Measurements from ENCODE around the gene KCNF1. TPM values are rescaled to one million over a fixed set of nuclear protein-coding genes. Genes with fewer than 3 reads are reported as not detected.

The KCNF1 gene
- total RNA-seq, 2 donors from 2014 or later, result 1.0 TPM; not detected in 1

DNA sequence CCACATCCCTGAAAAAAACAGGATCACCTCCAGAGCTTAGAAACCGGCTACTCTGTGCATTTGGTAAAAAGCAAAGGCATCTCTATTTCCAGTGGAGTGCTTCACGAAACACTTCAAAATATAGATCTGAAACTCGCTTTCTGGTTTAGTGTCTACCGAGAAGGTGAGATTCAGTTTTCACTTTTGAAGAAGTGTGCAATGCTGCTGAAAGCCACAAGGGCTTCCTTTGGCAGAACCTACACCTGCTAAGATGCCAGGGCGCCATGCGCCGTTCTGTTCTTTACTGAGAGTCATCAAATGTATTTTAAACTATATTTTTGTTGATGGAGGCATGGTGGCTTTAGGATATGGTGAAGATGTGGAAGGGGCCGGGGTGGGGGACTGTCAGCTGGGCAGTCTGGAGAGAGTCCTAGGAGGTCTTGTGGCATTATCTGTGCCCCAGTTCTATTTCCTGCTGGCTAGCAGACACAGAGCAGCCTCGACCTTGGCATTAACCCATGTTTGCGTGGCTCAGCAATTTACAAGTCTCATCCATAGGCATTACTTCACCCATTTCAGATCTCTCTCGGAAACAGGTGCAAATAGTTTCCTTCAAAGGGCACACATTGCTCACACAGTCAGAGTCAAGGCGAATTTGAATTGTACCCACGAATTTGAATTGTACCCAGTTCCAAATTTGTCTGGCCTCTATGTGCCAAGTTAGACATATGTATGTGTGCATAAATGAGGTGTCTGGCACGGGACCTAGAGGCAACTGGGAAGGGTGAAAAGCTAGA, 46.7 kb upstream of the KCNF1 start:
- intact Hi-C loops (cut with DNase I), result no loop called here
- Histone ChIP-seq H3K4me3 (no peak overlapping the region), H3K4me1 (replicated peaks) (no peaks in the 10 kb centered on the region), H3K9me3 (no peaks in the 10 kb centered on the region), H3K27me3 (replicated peaks; ENCODE audit: insufficient read depth) (no peaks in the 10 kb centered on the region), H3K27ac (no peak overlapping the region), H3K36me3 (no peaks in the 10 kb centered on the region)
- TF ChIP-seq POLR2AphosphoS5 (IDR thresholded peaks at IDR 0.05), result no peak
- TF ChIP-seq, protein P1, sequence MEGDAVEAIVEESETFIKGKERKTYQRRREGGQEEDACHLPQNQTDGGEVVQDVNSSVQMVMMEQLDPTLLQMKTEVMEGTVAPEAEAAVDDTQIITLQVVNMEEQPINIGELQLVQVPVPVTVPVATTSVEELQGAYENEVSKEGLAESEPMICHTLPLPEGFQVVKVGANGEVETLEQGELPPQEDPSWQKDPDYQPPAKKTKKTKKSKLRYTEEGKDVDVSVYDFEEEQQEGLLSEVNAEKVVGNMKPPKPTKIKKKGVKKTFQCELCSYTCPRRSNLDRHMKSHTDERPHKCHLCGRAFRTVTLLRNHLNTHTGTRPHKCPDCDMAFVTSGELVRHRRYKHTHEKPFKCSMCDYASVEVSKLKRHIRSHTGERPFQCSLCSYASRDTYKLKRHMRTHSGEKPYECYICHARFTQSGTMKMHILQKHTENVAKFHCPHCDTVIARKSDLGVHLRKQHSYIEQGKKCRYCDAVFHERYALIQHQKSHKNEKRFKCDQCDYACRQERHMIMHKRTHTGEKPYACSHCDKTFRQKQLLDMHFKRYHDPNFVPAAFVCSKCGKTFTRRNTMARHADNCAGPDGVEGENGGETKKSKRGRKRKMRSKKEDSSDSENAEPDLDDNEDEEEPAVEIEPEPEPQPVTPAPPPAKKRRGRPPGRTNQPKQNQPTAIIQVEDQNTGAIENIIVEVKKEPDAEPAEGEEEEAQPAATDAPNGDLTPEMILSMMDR (IDR thresholded peaks at IDR 0.05), result no peak
- TF ChIP-seq POLR2A (IDR thresholded peaks at IDR 0.05), result no peak
- WGBS, result 79% methylated on average over 14 of the region's 14 CpGs
- no peak for DNase-seq (ENCODE audit: low spot score)

DNA sequence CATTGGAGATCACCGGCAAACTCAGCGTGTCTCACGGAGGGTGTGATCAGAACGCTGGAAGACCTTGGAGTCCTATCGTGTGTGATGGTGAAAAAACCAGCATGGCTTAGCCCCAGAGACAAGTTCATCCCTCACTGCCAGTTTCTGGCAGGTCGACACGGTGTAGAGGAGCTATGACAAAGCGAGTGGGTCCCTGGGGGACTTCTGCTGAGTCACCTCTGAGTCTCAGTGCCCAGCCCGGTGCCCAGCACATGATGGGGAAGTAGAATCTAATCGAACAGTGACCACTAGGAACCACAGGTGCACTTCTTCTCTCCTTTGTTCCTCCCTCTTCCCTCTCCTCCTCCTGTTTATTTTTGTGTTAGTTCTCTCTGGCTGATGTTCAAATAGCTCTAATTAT, 45.9 kb upstream of the KCNF1 start:
- H3K9me3 ChIP-seq, result no peaks in the 10 kb centered on the region
- no peaks in the 10 kb centered on the region for H3K36me3 ChIP-seq
- intact Hi-C loops (cut with DNase I), result no loop called here
- TF ChIP-seq, protein P1 (IDR thresholded peaks at IDR 0.05), result no peak
- TF ChIP-seq POLR2AphosphoS5 (IDR thresholded peaks at IDR 0.05) (no peak), POLR2A (IDR thresholded peaks at IDR 0.05) (no peak)
- no peaks in the 10 kb centered on the region for H3K4me1 ChIP-seq (replicated peaks)
- no peak for DNase-seq (ENCODE audit: low spot score)
- H3K4me3 ChIP-seq, result no peak overlapping the region
- no peaks in the 10 kb centered on the region for H3K27me3 ChIP-seq (replicated peaks; ENCODE audit: insufficient read depth)
- H3K27ac ChIP-seq, result no peak overlapping the region
- WGBS, result 86% methylated on average over 10 of the region's 10 CpGs

DNA sequence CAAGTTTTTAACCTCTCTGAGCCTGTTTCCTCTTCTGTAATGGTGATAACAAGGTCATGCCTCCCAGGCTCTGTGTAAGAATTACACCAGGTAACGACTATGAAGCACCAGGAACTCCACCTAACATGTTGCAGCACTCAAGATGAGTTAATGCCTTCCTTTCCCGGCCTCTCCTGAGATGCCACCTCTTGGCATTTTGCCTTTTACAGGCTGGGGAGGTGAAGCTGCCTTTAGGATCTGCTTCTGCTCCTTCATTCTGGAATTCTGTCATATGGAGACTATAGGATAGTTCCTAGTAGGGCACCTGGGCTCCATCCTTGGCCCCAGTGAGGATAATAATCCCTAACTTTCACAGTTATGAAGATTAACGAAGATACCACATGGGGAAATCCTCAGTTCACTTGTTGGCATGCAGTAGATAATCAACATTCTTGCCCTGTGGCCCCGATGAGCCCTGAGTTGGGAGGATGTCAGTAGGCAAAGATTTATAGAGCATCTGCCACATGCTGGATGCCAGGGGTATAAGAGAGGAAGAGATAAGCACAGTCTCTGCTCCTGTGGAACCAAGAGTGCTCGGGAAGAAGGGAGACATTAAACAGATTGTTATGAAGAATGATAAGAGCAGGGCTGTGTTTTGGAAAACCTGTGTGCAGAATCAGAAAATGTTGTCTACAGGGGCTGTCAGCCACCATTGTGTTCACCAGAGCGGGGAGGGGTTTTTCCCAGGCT, 43.9 kb upstream of the KCNF1 start:
- WGBS, result 64% methylated on average over 6 of the region's 6 CpGs
- no peak overlapping the region for H3K4me3 ChIP-seq
- no peak for DNase-seq (ENCODE audit: low spot score)
- no peaks in the 10 kb centered on the region for H3K9me3 ChIP-seq
- no peaks in the 10 kb centered on the region for H3K36me3 ChIP-seq
- TF ChIP-seq POLR2AphosphoS5 (IDR thresholded peaks at IDR 0.05) (no peak), POLR2A (IDR thresholded peaks at IDR 0.05) (no peak)
- TF ChIP-seq, protein P1 (IDR thresholded peaks at IDR 0.05), result no peak
- no peaks in the 10 kb centered on the region for H3K27me3 ChIP-seq (replicated peaks; ENCODE audit: insufficient read depth)
- no peak overlapping the region for H3K27ac ChIP-seq
- intact Hi-C loops (cut with DNase I), result loop anchor here (2.0 kb wide), 1 partner anchor 21 kb away; no protein-coding TSS in a partner anchor
- no peaks in the 10 kb centered on the region for H3K4me1 ChIP-seq (replicated peaks)

DNA sequence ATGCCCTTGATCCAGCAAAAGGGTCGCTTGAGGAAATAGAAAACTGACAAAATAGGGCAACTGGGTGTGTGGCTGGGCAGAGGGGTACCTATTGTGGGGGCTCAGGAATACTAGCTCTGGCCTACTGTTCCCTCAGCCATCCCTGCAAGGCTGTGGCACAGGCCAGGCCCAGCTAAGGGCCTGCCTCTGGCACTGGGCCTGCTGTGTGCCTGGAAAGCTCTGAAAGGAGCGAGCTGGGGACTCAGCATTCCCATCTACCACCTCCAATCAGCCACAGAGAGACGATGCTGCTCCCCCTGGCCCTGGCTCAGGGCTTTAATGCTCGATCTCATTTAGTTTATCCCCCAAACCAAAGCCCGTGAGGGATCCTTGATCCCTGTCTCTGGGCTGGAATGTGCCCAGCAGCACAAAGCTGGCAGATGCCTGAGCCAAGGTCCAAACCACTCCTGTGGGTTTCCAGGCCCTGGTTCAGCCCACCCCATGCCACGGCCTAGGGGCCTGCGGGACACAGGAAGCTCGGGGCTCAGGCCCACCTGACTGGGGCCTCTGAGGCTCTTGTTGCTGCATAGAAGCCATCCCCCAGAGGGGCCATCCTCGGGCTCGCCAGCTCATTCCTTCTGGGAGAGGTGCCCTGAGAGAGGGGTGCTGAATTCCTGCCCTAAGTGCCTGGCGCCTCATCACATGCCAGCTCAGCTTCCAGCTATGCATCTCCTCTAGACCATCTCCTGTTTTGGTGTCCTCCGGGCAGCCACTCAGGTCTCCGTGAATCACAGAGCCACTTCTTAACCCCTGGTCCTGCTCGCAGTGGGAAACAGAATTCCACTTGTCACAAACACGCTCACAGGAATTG, 43.0 kb upstream of the KCNF1 start:
- no peaks in the 10 kb centered on the region for H3K36me3 ChIP-seq
- DNase-seq (ENCODE audit: low spot score), result no peak
- intact Hi-C loops (cut with DNase I), result loop anchor here (2.0 kb wide), 1 partner anchor 22 kb away; no protein-coding TSS in a partner anchor
- no peaks in the 10 kb centered on the region for H3K27me3 ChIP-seq (replicated peaks; ENCODE audit: insufficient read depth)
- TF ChIP-seq, protein P1 (IDR thresholded peaks at IDR 0.05), result no peak
- TF ChIP-seq POLR2AphosphoS5 (IDR thresholded peaks at IDR 0.05) (no peak), POLR2A (IDR thresholded peaks at IDR 0.05) (no peak)
- no peaks in the 10 kb centered on the region for H3K4me1 ChIP-seq (replicated peaks)
- no peak overlapping the region for H3K4me3 ChIP-seq
- WGBS, result 77% methylated on average over 15 of the region's 15 CpGs
- H3K9me3 ChIP-seq, result no peaks in the 10 kb centered on the region
- no peak overlapping the region for H3K27ac ChIP-seq
